Measurements from ENCODE around the gene HACE1.

Gene HACE1

DNA sequence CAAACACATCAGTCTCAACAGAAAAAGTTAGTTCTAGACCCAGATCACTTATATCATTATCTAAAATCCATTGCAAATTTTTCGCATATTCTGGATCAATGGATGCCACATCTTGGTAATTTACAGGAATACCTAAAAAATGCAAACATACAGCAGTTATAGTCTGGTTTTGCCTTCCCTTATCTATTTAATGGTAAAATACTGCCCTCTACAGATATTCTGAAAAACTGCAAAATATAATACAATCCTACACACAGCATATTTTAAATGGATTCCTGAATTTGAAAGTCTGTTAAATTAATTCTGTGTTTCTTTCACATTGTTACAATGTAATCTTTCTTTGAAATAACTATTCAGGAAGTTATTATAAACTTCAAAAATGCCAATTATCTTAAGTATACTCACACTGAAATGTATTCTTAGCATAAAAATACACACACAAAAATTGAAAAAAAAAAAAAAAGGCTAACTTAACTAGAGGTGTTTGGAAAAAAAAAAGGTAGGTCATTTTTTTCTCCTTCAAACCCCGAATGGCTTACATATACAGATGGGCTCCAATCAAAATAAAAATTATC lies 88.4 kb downstream of the HACE1 start:
- TF ChIP-seq, protein P1, sequence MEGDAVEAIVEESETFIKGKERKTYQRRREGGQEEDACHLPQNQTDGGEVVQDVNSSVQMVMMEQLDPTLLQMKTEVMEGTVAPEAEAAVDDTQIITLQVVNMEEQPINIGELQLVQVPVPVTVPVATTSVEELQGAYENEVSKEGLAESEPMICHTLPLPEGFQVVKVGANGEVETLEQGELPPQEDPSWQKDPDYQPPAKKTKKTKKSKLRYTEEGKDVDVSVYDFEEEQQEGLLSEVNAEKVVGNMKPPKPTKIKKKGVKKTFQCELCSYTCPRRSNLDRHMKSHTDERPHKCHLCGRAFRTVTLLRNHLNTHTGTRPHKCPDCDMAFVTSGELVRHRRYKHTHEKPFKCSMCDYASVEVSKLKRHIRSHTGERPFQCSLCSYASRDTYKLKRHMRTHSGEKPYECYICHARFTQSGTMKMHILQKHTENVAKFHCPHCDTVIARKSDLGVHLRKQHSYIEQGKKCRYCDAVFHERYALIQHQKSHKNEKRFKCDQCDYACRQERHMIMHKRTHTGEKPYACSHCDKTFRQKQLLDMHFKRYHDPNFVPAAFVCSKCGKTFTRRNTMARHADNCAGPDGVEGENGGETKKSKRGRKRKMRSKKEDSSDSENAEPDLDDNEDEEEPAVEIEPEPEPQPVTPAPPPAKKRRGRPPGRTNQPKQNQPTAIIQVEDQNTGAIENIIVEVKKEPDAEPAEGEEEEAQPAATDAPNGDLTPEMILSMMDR (IDR thresholded peaks at IDR 0.05; ENCODE audit: low read depth, low read length) = no peak
- no peak for TF ChIP-seq POLR2A (IDR thresholded peaks at IDR 0.05; ENCODE audit: extremely low read depth, insufficient read length)
- TF ChIP-seq, protein P2, sequence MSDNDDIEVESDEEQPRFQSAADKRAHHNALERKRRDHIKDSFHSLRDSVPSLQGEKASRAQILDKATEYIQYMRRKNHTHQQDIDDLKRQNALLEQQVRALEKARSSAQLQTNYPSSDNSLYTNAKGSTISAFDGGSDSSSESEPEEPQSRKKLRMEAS (IDR thresholded peaks at IDR 0.05; ENCODE audit: low read depth, low read length) = no peak
- no peak for TF ChIP-seq MYC (IDR thresholded peaks at IDR 0.05; ENCODE audit: low read depth, low read length)
- H3K4me3 ChIP-seq (ENCODE audit: low read depth, low read length) = no peak overlapping the region
- DNase-seq (ENCODE audit: low read depth) = peak; percentile 53

DNA sequence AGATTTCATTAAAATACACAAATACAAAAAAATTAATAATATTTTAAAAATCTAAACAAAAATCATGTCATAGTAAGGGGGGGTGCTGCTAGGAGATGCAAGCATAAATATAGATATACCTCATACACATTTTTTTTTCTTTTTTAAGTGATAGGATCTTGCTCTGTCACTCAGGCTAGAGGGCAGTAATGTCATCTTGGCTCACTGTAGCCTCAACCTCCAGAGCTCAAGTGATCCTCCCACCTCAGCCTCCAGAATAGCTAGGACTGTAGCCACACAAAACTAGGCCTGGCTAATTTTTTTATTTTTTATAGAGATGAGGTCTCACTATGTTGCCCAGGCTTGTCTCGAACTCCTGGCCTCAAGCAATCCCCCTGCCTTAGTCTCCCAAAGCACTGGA lies 90.8 kb downstream of the HACE1 start:
- TF ChIP-seq, protein P2 (IDR thresholded peaks at IDR 0.05; ENCODE audit: low read depth, low read length) = no peak
- TF ChIP-seq POLR2A (IDR thresholded peaks at IDR 0.05; ENCODE audit: extremely low read depth, insufficient read length) = no peak
- TF ChIP-seq MYC (IDR thresholded peaks at IDR 0.05; ENCODE audit: low read depth, low read length) = no peak
- TF ChIP-seq, protein P1 (IDR thresholded peaks at IDR 0.05; ENCODE audit: low read depth, low read length) = no peak
- no peak for DNase-seq (ENCODE audit: low read depth)
- H3K4me3 ChIP-seq (ENCODE audit: low read depth, low read length) = no peak overlapping the region

DNA sequence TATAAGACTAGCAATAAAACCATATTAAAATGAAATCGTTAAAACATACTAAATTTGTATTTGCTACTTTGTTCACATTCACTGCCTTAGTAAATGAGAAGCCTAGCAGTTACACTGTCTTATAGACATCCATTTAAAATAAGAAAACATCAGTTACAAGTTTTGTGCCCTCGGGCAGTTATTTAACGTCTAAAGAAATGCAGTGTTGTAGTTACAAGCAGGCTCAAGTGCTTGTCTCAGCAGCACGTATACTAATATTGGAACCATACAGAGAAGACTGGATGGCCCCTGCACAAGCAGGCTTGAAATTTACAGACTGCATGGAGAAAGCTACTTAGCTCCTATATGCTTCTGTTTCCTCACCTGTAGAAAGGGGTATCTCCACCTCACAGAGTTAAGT lies 93.1 kb downstream of the HACE1 start:
- no peak overlapping the region for H3K4me3 ChIP-seq (ENCODE audit: low read depth, low read length)
- TF ChIP-seq MYC (IDR thresholded peaks at IDR 0.05; ENCODE audit: low read depth, low read length) = no peak
- TF ChIP-seq, protein P2 (IDR thresholded peaks at IDR 0.05; ENCODE audit: low read depth, low read length) = no peak
- no peak for TF ChIP-seq POLR2A (IDR thresholded peaks at IDR 0.05; ENCODE audit: extremely low read depth, insufficient read length)
- TF ChIP-seq, protein P1 (IDR thresholded peaks at IDR 0.05; ENCODE audit: low read depth, low read length) = no peak
- no peak for DNase-seq (ENCODE audit: low read depth)

DNA sequence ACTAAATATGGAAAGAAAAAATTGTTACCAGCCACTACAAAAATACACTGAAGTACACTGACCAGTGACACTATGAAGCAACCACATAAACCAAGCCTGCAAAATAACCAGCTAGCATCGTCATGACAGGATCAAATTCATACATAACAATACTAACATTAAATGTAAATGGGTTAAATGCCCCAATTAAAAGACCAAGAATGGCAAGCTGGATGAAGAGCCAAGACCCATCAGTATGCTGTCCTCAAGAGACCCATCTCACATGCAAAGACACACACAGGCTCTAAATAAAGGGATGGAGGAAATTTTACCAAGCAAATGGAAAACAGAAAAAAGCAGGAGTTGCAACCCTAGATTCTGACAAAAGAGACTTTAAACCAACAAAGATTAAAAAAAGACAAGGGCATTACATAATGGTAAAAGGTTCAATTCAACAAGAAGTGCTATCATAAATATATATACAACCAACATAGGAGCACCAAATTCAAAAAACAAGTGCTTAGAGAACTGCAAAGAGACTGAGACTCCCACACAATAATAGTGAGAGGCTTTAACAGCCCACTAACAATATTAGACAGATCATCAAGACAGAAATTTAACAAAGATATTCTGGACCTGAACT lies 104.8 kb downstream of the HACE1 start:
- no peak for DNase-seq (ENCODE audit: low read depth)
- no peak for TF ChIP-seq MYC (IDR thresholded peaks at IDR 0.05; ENCODE audit: low read depth, low read length)
- TF ChIP-seq, protein P1 (IDR thresholded peaks at IDR 0.05; ENCODE audit: low read depth, low read length) = no peak

DNA sequence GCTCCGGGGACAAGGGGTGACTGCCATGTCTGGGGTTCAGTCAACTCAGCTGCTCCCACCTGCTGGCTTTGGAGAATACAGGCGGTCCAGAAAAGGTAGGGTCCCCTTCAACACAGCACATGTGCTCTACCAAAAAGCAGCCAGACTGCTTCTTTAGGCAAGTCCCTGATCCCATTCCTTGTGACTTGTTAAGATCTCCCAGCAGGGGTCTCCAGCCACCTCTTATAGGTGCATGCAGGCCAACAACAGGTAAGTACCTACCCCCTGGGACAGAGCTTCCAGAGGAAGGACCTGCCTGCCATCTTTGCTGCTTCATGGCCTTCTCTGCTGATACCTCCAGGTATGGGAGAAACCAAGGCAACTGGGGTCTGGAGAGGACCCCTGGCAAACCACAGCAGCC lies 106.5 kb downstream of the HACE1 start:
- no peak overlapping the region for H3K4me3 ChIP-seq (ENCODE audit: low read depth, low read length)
- TF ChIP-seq, protein P2 (IDR thresholded peaks at IDR 0.05; ENCODE audit: low read depth, low read length) = no peak
- TF ChIP-seq POLR2A (IDR thresholded peaks at IDR 0.05; ENCODE audit: extremely low read depth, insufficient read length) (no peak), MYC (IDR thresholded peaks at IDR 0.05; ENCODE audit: low read depth, low read length) (no peak)
- TF ChIP-seq, protein P1 (IDR thresholded peaks at IDR 0.05; ENCODE audit: low read depth, low read length) = no peak
- no peak for DNase-seq (ENCODE audit: low read depth)

More for the DNA sequence above, 104.8 kb downstream of the HACE1 start:
- no peak overlapping the region for H3K4me3 ChIP-seq (ENCODE audit: low read depth, low read length)

All from NB4 (cell line).